HepG2 (cell line): ENCODE measurements around the gene USP12. TPM values are rescaled to one million over a fixed set of nuclear protein-coding genes. Genes with fewer than 3 reads are reported as not detected.
"Not testable (repeated sequence)": the region's sequence is repeated elsewhere in the genome, so short reads cannot be mapped to it uniquely, and the experiment has no call there.

ENCODE experiments used
- ATAC-seq: fragments of 200-7000 bp; cut with Tn5 transposase; 3 replicates; pipeline ENCODE4 v1.9.1; 2020; ENCODE audit warnings: mild to moderate bottlenecking, moderate library complexity
- BruUV-seq: library from RNA; stranded (reverse); fragments of 400-500 nt; replicated peaks from 2 replicates; lab custom pipeline; 2021; lab: Mats Ljungman, UMichigan
- CTCF ChIA-PET: fragments of 300-600 bp; formaldehyde crosslinking; extraction: SDS; loops from one replicate; lab custom pipeline; 2021; ENCODE audit warnings: low total read pairs, inconsistent platforms, low intra/inter-chr PET ratio; lab: Yijun Ruan, JAX
- POLR2A ChIA-PET: fragments of 350-600 bp; sonication (Branson Sonifier 250); formaldehyde crosslinking; loops from one replicate; lab custom pipeline; 2020; ENCODE audit warnings: antibody characterized with exemption, inconsistent platforms; lab: Yijun Ruan, JAX
- DNase-seq: peaks from one replicate; pipeline ENCODE4 v3.0.0-alpha.2; 2015; ENCODE audit warnings: low spot score
- FAIRE-seq: peaks from 3 replicates; lab custom pipeline; 2011; peaks lifted over from hg19 to GRCh38; lab: Jason Lieb, UNC
- H2AFZ ChIP-seq: one replicate; pipeline ENCODE4 v1.6.1; 2011; ENCODE audit warnings: low read length, inconsistent platforms
- H3K27ac ChIP-seq: fragments of 300-600 bp; 3 replicates; pipeline ENCODE4 v1.8.0; 2011; ENCODE audit warnings: mixed run types, mild to moderate bottlenecking, mixed read lengths, low read length, inconsistent platforms; ENCODE audit not compliant: insufficient read depth; ENCODE audit errors: extremely low read length
- H3K27me3 ChIP-seq, 2 experiments: fragments of 200-600 bp in 1 of 2; 2 replicates in 1 of 2; 3 replicates in 1 of 2; pipeline versions ENCODE4 v1.6.0 to v1.8.0; 2011; ENCODE audit warnings: low read length in 2 of 2, mild to moderate bottlenecking in 2 of 2, moderate library complexity in 2 of 2, inconsistent platforms in 1 of 2; ENCODE audit not compliant: insufficient read depth in 2 of 2, control insufficient read depth in 1 of 2
- H3K36me3 ChIP-seq, 2 experiments: fragments of 200-600 bp in 1 of 2; replicated peaks in 1 of 2; 2 replicates in 1 of 2; 3 replicates in 1 of 2; pipeline versions ENCODE4 v1.5.1 to v1.8.0; 2011; ENCODE audit warnings: low read length in 2 of 2, inconsistent platforms in 1 of 2; ENCODE audit not compliant: insufficient read depth in 2 of 2, control insufficient read depth in 1 of 2
- H3K4me1 ChIP-seq: 2 replicates; pipeline ENCODE4 v1.5.1; 2012; ENCODE audit warnings: low read length, inconsistent platforms; ENCODE audit not compliant: insufficient read depth
- H3K4me2 ChIP-seq: 2 replicates; pipeline ENCODE4 v1.6.0; 2011; ENCODE audit warnings: low read depth, low read length, inconsistent platforms
- H3K4me3 ChIP-seq, 3 experiments: fragments of 200-600 bp in 1 of 3; sonication (generic), shearing (Covaris generic) in 1 of 3; replicated peaks in 1 of 3; 2 replicates each; pipeline ENCODE4 v1.5.1; 2011 to 2016; ENCODE audit warnings: low read length in 3 of 3, inconsistent platforms in 2 of 3, low read depth in 2 of 3, mild to moderate bottlenecking in 2 of 3, control low read depth in 1 of 3, mixed read lengths in 1 of 3; ENCODE audit not compliant: insufficient read depth in 1 of 3
- H3K79me2 ChIP-seq: one replicate; pipeline ENCODE4 v1.6.1; 2011; ENCODE audit warnings: low read length, inconsistent platforms; ENCODE audit not compliant: insufficient read depth
- H3K9ac ChIP-seq: 2 replicates; pipeline ENCODE4 v1.6.0; 2011; ENCODE audit warnings: mild to moderate bottlenecking, low read depth, low read length, inconsistent platforms; ENCODE audit not compliant: insufficient read depth
- H3K9me3 ChIP-seq: 2 replicates; pipeline ENCODE4 v1.5.1; 2012; ENCODE audit warnings: mild to moderate bottlenecking, low read length
- H4K20me1 ChIP-seq: 2 replicates; pipeline ENCODE4 v1.6.0; 2011; ENCODE audit warnings: inconsistent platforms, mild to moderate bottlenecking, low read length, moderate library complexity; ENCODE audit not compliant: insufficient read depth
- CCAR2 ChIP-seq: fragments of 200-400 bp; formaldehyde crosslinking; optimal IDR thresholded peaks from 2 replicates; pipeline ENCODE3; 2018; ENCODE audit warnings: low read depth, mild to moderate bottlenecking, low read length, moderate library complexity
- ETV6 ChIP-seq: sonication (generic); formaldehyde crosslinking; conservative IDR thresholded peaks from 2 replicates; pipeline ENCODE4 v1.4.0; 2020; ENCODE audit warnings: missing genetic modification reagents
- KLF6 ChIP-seq: IDR thresholded peaks from 2 replicates; pipeline ENCODE4 v1.8.0; 2016; ENCODE audit warnings: missing biosample characterization, missing genetic modification reagents
- MTA3 ChIP-seq: sonication (generic); formaldehyde crosslinking; IDR thresholded peaks from 2 replicates; pipeline ENCODE4 v1.4.0; 2020; ENCODE audit warnings: missing genetic modification reagents
- NFE2L2 ChIP-seq: fragments of 150-350 bp; IDR thresholded peaks from 2 replicates; pipeline ENCODE4 v1.6.1; 2014; ENCODE audit warnings: low read length
- PRMT3 ChIP-seq: sonication (generic); formaldehyde crosslinking; IDR thresholded peaks from 2 replicates; pipeline ENCODE4 v1.8.1; 2022; ENCODE audit warnings: low read depth, mild to moderate bottlenecking, moderate library complexity, missing genetic modification reagents, borderline replicate concordance
- SYNCRIP ChIP-seq: fragments of 200-400 bp; formaldehyde crosslinking; IDR thresholded peaks from 2 replicates; pipeline ENCODE4 v1.6.1; 2018; ENCODE audit warnings: mild to moderate bottlenecking, low read depth, low read length; ENCODE audit not compliant: insufficient read depth
- YEATS4 ChIP-seq: sonication (generic); formaldehyde crosslinking; IDR thresholded peaks from 2 replicates; pipeline ENCODE4 v1.4.0; 2020; ENCODE audit warnings: missing genetic modification reagents, borderline replicate concordance
- ZNF430 ChIP-seq: sonication (generic); formaldehyde crosslinking; IDR thresholded peaks from 2 replicates; pipeline ENCODE4 v1.9.0; 2021; ENCODE audit warnings: mild to moderate bottlenecking, missing genetic modification reagents
- ZNF468 ChIP-seq: sonication (generic); formaldehyde crosslinking; IDR thresholded peaks from 2 replicates; pipeline ENCODE4 v1.8.0; 2022; ENCODE audit warnings: mild to moderate bottlenecking, moderate library complexity, missing genetic modification reagents
- ZNF552 ChIP-seq: sonication (generic); formaldehyde crosslinking; IDR thresholded peaks from 2 replicates; pipeline ENCODE4 v1.9.0; 2022; ENCODE audit warnings: missing genetic modification reagents, mild to moderate bottlenecking, borderline replicate concordance
- ZNF772 ChIP-seq: sonication (generic); formaldehyde crosslinking; IDR thresholded peaks from 2 replicates; pipeline ENCODE4 v1.5.0; 2020; ENCODE audit warnings: mild to moderate bottlenecking, missing genetic modification reagents
- ZNF891 ChIP-seq: sonication (generic); formaldehyde crosslinking; IDR thresholded peaks from 2 replicates; pipeline ENCODE4 v1.5.0; 2020; ENCODE audit warnings: mild to moderate bottlenecking, missing genetic modification reagents
- WGBS: methylation state at CpG from one replicate; pipeline ENCODE4 v1.1.6; 2017; ENCODE audit warnings: low lambda C conversion rate; 5-methylcytosine and 5-hydroxymethylcytosine counted together
- in situ Hi-C: cut with HindIII; loops from 2 replicates; pipeline ENCODE4 v1.10.0; 2017; ENCODE audit warnings: low pct_unique_long_range_greater_than_20kb; ENCODE audit not compliant: extremely low pct_ligation_motif_present
- intact Hi-C: fragments of 100-400 bp; cut with micrococcal nuclease; formaldehyde crosslinking; loops from one replicate; pipeline ENCODE4 v1.10.0; 2022; ENCODE audit not compliant: unreplicated experiment
- polyA plus RNA-seq, 8 experiments: library from polyadenylated mRNA; depleted of rRNA in 3 of 8; stranded (reverse) in 7 of 8; unstranded in 1 of 8; fragments of >200 nt; fragmentation: Illumina TruSeq in 4 of 8; extraction: Trizol in 4 of 8; gene quantifications; 2 replicates each; pipeline versions ENCODE4 v1.2.1 to v1.2.3, GENCODE V29; 2011 to 2016; ENCODE audit warnings: low read depth in 4 of 8, missing spikeins in 1 of 8, mixed read lengths in 1 of 8; ENCODE audit not compliant: insufficient read depth in 1 of 8
- total RNA-seq, 5 experiments: library from RNA; depleted of rRNA; stranded (reverse); fragments of >200 nt; fragmentation: Illumina TruSeq; extraction: Trizol; gene quantifications; 2 replicates each; pipeline ENCODE4 v1.2.3, GENCODE V29; 2016; ENCODE audit warnings: low read depth in 1 of 5
- TF ChIP-seq, protein P1 (sequence below): IDR thresholded peaks from 2 replicates; pipeline ENCODE4 v1.6.1; 2012; ENCODE audit warnings: low read depth, low read length, improper control_type of control experiment
- TF ChIP-seq, protein P2 (sequence below): sonication (generic); formaldehyde crosslinking; IDR thresholded peaks from 2 replicates; pipeline ENCODE4 v1.8.0; 2022; ENCODE audit warnings: missing genetic modification reagents, low read depth, mild to moderate bottlenecking, borderline replicate concordance
- TF ChIP-seq, protein P3 (sequence below): sonication (generic); formaldehyde crosslinking; IDR thresholded peaks from 2 replicates; pipeline ENCODE4 v1.8.1; 2023; ENCODE audit warnings: missing genetic modification reagents, mild to moderate bottlenecking, borderline replicate concordance

USP12 gene
- total and polyA plus RNA-seq, 2 of the 13 experiments (the other 11 are each of a cell fraction or from before 2014, with no cell fraction given), result 9.8 to 19.5 TPM

DNA sequence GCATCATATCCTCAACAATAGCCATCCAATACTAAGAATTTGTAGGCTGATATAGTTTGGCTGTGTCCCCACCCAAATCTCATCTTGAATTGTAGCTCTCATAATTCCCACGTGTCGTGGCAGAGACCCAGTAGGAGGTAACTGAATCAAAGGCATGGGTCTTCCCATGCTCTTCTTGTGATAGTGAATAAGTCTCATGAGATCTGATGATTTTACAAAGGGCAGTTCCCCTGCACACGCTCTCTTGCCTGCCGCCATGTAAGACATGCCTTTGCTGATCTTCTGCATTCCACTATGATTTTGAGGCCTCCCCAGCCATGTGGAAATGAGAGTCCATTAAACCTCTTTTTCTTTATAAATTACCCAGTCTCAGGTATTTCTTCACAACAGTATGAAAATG, 48.2 kb downstream of the USP12 start:
- H3K36me3 ChIP-seq, H3K27ac ChIP-seq, H3K9me3 ChIP-seq, H3K9ac ChIP-seq, H4K20me1 ChIP-seq, CTCF ChIA-PET, H3K4me3 ChIP-seq, POLR2A ChIA-PET, H3K27me3 ChIP-seq, BruUV-seq, H2AFZ ChIP-seq, FAIRE-seq, in situ Hi-C loops, DNase-seq, H3K4me2 ChIP-seq, ATAC-seq: not testable (repeated sequence)
- WGBS, result 97% methylated on average over 4 of the region's 4 CpGs
- Histone ChIP-seq H3K79me2 (peaks cover 57% of the 10 kb centered on the region), H3K4me1 (peaks cover 36% of the 10 kb centered on the region)
- intact Hi-C loops, result loop anchor here (10.0 kb wide), 1 partner anchor 129 kb away; no protein-coding TSS in a partner anchor
- 0 out of 2 replicates have a peak, but pooled peaks have one; percentile 58 for TF ChIP-seq ZNF430

DNA sequence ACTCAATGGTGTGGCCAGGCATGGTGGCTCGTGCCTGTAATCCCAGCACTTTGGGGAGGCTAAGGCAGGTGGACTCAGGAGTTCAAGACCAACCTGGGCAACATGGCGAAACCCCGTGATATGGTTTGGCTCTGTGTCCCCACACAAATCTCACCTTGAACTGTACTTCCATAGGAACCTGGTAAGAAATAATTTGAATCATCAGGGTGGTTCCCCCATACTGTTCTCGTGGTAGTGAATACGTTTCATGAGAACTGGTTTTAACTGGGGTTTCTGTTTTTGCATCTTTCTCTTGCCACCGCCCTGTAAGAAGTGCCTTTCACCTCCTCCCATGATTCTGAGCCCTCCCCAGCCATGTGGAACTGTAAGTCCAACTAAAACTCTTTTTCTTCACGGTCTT, 49.6 kb downstream of the USP12 start:
- H4K20me1 ChIP-seq, result peaks cover 9% of the 10 kb centered on the region; the same call in 1 of the 2 replicates
- ChIA-PET CTCF (no interaction called here), POLR2A (no interaction called here)
- no peak for TF ChIP-seq KLF6 (CRISPR knock-in tag)
- TF ChIP-seq, protein P1, sequence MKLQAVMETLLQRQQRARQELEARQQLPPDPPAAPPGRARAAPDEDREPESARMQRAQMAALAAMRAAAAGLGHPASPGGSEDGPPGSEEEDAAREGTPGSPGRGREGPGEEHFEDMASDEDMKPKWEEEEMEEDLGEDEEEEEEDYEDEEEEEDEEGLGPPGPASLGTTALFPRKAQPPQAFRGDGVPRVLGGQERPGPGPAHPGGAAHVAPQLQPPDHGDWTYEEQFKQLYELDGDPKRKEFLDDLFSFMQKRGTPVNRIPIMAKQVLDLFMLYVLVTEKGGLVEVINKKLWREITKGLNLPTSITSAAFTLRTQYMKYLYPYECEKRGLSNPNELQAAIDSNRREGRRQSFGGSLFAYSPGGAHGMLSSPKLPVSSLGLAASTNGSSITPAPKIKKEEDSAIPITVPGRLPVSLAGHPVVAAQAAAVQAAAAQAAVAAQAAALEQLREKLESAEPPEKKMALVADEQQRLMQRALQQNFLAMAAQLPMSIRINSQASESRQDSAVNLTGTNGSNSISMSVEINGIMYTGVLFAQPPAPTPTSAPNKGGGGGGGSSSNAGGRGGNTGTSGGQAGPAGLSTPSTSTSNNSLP, result no peak
- TF ChIP-seq MTA3 (CRISPR knock-in tag), result no peak
- no peak for TF ChIP-seq ZNF772
- TF ChIP-seq, protein P2, sequence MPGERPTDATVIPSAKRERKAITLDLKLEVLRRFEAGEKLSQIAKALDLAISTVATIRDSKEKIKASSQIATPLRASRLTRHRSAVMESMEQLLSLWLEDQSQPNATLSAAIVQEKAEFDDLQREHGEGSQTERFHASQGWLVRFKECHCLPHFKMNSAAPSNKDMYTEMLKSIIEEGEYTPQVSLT (CRISPR knock-in tag), result no peak
- TF ChIP-seq CCAR2, result no peak
- TF ChIP-seq PRMT3 (CRISPR knock-in tag), result no peak
- no peak for TF ChIP-seq YEATS4 (CRISPR knock-in tag)
- TF ChIP-seq ZNF552, result no peak
- TF ChIP-seq NFE2L2, result no peak
- TF ChIP-seq ETV6 (CRISPR knock-in tag), result no peak
- no peak for TF ChIP-seq ZNF891
- no peak for TF ChIP-seq ZNF468 (CRISPR knock-in tag)
- TF ChIP-seq SYNCRIP, result no peak
- TF ChIP-seq, protein P3, sequence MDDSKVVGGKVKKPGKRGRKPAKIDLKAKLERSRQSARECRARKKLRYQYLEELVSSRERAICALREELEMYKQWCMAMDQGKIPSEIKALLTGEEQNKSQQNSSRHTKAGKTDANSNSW (CRISPR knock-in tag), result no peak
- no peak overlapping the region for H3K27ac ChIP-seq
- no peak overlapping the region for H2AFZ ChIP-seq
- H3K4me3 ChIP-seq, result no peak overlapping the region
- no peak for ATAC-seq
- no peaks in the 10 kb centered on the region for H3K36me3 ChIP-seq
- no peak for DNase-seq
- no peaks in the 10 kb centered on the region for H3K27me3 ChIP-seq
- H3K9ac ChIP-seq, result no peak overlapping the region
- no peak overlapping the region for H3K4me2 ChIP-seq
- H3K9me3 ChIP-seq, result peaks cover 5% of the 10 kb centered on the region; the same call in 1 of the 2 replicates
- no peak for FAIRE-seq
- in situ Hi-C loops (no loop called here), intact Hi-C loops (loop anchor here (10.0 kb wide), 1 partner anchor 127 kb away; no protein-coding TSS in a partner anchor)
- H3K79me2 ChIP-seq, result peaks cover 49% of the 10 kb centered on the region
- peaks cover 31% of the 10 kb centered on the region for H3K4me1 ChIP-seq
- whole genome bisulfite sequencing, result over 99% methylated on average over 7 of the region's 7 CpGs
- BruUV-seq, result no TSS peak
